GM12874 (cell line): ENCODE measurements around the gene NR2E3.

Experiments
- CTCF ChIP-seq: IDR thresholded peaks from 2 replicates; pipeline ENCODE4 v1.5.1; 2011; ENCODE audit warnings: low read depth, mild to moderate bottlenecking, control low read depth, low read length, moderate library complexity; ENCODE audit not compliant: insufficient read depth

The NR2E3 gene

GRCh38 chr15:71777216-71777943, 33.0 kb upstream of the NR2E3 start:
- no peak for TF ChIP-seq CTCF

GRCh38 chr15:71779073-71779797, 31.1 kb upstream of the NR2E3 start:
- no peak for TF ChIP-seq CTCF

- peak; percentile 79 for TF ChIP-seq CTCF
Measured at GRCh38 chr15:71780115-71780976, 30.0 kb upstream of the NR2E3 start.

- no peak for TF ChIP-seq CTCF
Measured at GRCh38 chr15:71781179-71781964, 29.0 kb upstream of the NR2E3 start.

GRCh38 chr15:71781965-71782265, 28.4 kb upstream of the NR2E3 start:
- TF ChIP-seq CTCF, result no peak

- no peak for TF ChIP-seq CTCF
Measured at GRCh38 chr15:71782422-71783165, 27.8 kb upstream of the NR2E3 start.
